ENCODE data around the gene FAM43A. TPM values are rescaled to one million over a fixed set of nuclear protein-coding genes. Genes with fewer than 3 reads are reported as not detected.
A peak's percentile ranks its signal among the peaks of the same experiment; 100 is the strongest.

The FAM43A gene
- total RNA-seq, 1 donor from 2014 or later: 7.6 TPM

DNA sequence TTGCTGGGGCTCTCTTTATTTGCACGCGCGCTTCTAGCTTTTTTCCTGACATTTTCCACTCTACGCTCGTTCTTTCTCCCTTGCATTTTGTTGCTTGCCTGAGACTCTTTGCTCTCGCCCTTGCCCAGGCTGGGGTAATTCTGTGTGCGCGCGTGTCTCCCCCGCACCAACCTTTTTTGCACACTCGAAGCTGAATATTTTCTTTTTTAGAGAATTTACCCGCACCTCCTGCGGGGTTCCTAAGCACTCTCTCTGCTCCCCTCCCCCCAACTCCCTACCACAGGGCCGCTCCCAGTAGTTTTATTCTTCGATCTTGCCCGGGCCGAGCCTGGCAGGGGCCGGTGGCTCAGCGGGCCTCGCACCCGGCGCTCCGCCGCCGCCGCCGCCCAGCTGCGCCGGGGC lies 732 bp downstream of the FAM43A start:
- Histone ChIP-seq H3K27ac (ENCODE audit: low read depth, low read length) (peak overlapping the region; percentile 24), H4K20me1 (ENCODE audit: insufficient read depth, low read length) (peaks cover 41% of the 10 kb centered on the region), H3K27me3 (ENCODE audit: insufficient read depth, low read length) (no peaks in the 10 kb centered on the region), H2AFZ (ENCODE audit: low read depth, low read length) (peak overlapping the region; percentile 70), H3K4me2 (ENCODE audit: low read length) (peak overlapping the region; percentile 97), H3K4me1 (ENCODE audit: insufficient read depth, low read length) (peaks cover 54% of the 10 kb centered on the region), H3K36me3 (ENCODE audit: insufficient read depth, low read length) (no peaks in the 10 kb centered on the region), H3K4me3 (ENCODE audit: insufficient read depth, low read depth, low read length) (peak overlapping the region; percentile 82), H3K9ac (ENCODE audit: low read length) (peak overlapping the region; percentile 83), H3K79me2 (ENCODE audit: insufficient read depth, low read length) (peaks cover 34% of the 10 kb centered on the region), H3K9me3 (ENCODE audit: insufficient read depth, low read depth, low read length) (no peaks in the 10 kb centered on the region)
- peaks cover 38% of the 10 kb centered on the region for H3K4me1 Mint-ChIP-seq (ENCODE audit: low read depth, unreplicated experiment)
- no peaks in the 10 kb centered on the region for H3K36me3 Mint-ChIP-seq (ENCODE audit: low read depth, unreplicated experiment)
- no peaks in the 10 kb centered on the region for H3K9me3 Mint-ChIP-seq (ENCODE audit: unreplicated experiment)
- peak overlapping the region; percentile 64 for H3K27ac Mint-ChIP-seq (ENCODE audit: unreplicated experiment)
- TF ChIP-seq, protein P1, sequence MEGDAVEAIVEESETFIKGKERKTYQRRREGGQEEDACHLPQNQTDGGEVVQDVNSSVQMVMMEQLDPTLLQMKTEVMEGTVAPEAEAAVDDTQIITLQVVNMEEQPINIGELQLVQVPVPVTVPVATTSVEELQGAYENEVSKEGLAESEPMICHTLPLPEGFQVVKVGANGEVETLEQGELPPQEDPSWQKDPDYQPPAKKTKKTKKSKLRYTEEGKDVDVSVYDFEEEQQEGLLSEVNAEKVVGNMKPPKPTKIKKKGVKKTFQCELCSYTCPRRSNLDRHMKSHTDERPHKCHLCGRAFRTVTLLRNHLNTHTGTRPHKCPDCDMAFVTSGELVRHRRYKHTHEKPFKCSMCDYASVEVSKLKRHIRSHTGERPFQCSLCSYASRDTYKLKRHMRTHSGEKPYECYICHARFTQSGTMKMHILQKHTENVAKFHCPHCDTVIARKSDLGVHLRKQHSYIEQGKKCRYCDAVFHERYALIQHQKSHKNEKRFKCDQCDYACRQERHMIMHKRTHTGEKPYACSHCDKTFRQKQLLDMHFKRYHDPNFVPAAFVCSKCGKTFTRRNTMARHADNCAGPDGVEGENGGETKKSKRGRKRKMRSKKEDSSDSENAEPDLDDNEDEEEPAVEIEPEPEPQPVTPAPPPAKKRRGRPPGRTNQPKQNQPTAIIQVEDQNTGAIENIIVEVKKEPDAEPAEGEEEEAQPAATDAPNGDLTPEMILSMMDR (IDR thresholded peaks at IDR 0.05; ENCODE audit: insufficient read depth, low read depth, low read length): no peak
- TF ChIP-seq EZH2 (IDR thresholded peaks at IDR 0.05; ENCODE audit: insufficient read depth, low read length): no peak
- no peak for DNase-seq (ENCODE audit: low read depth)
- peaks cover 8% of the 10 kb centered on the region for H3K27me3 Mint-ChIP-seq (ENCODE audit: low read depth, unreplicated experiment)
- peak overlapping the region; percentile 88 for H3K4me3 Mint-ChIP-seq (ENCODE audit: unreplicated experiment)
- FAIRE-seq: no peak

DNA sequence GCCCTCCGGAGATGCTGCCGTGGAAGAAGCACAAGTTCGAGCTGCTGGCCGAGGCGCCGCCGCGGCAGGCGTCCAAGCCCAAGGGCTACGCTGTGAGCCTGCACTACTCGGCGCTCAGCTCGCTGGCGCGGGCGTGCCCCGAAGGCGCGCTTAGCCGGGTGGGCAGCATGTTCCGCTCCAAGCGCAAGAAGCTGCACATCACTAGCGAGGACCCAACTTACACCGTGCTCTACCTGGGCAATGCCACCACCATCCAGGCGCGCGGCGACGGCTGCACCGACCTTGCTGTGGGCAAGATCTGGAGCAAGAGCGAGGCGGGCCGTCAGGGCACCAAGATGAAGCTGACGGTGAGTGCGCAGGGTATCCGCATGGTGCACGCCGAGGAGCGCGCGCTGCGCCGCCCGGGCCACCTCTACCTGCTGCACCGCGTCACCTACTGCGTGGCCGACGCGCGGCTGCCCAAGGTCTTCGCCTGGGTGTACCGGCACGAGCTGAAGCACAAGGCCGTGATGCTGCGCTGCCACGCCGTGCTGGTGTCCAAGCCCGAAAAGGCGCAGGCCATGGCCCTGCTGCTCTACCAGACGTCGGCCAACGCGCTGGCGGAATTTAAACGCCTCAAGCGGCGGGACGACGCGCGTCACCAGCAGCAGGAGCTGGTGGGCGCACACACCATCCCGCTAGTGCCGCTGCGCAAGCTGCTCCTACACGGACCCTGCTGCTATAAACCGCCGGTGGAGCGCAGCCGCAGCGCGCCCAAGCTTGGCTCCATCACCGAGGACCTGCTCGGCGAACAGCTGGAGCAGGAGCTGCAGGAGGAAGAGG lies 1.3 kb downstream of the FAM43A start:
- no peaks in the 10 kb centered on the region for H3K36me3 ChIP-seq (ENCODE audit: insufficient read depth, low read length)
- Mint-ChIP-seq H3K27me3 (ENCODE audit: low read depth, unreplicated experiment) (peaks cover 7% of the 10 kb centered on the region), H3K4me1 (ENCODE audit: low read depth, unreplicated experiment) (peaks cover 38% of the 10 kb centered on the region), H3K4me3 (ENCODE audit: unreplicated experiment) (peak overlapping the region; percentile 83), H3K27ac (ENCODE audit: unreplicated experiment) (no peak overlapping the region), H3K9me3 (ENCODE audit: unreplicated experiment) (no peaks in the 10 kb centered on the region), H3K36me3 (ENCODE audit: low read depth, unreplicated experiment) (no peaks in the 10 kb centered on the region)
- H3K27ac ChIP-seq (ENCODE audit: low read depth, low read length): no peak overlapping the region
- FAIRE-seq (no peak), DNase-seq (ENCODE audit: low read depth) (peak; percentile 57)
- TF ChIP-seq EZH2 (IDR thresholded peaks at IDR 0.05; ENCODE audit: insufficient read depth, low read length): peak; percentile 31
- TF ChIP-seq, protein P1 (IDR thresholded peaks at IDR 0.05; ENCODE audit: insufficient read depth, low read depth, low read length): no peak
- H2AFZ ChIP-seq (ENCODE audit: low read depth, low read length): peak overlapping the region; percentile 70
- H3K27me3 ChIP-seq (ENCODE audit: insufficient read depth, low read length): no peaks in the 10 kb centered on the region
- no peaks in the 10 kb centered on the region for H3K9me3 ChIP-seq (ENCODE audit: insufficient read depth, low read depth, low read length)
- H3K4me3 ChIP-seq (ENCODE audit: insufficient read depth, low read depth, low read length): peak overlapping the region; percentile 82
- peaks cover 41% of the 10 kb centered on the region for H4K20me1 ChIP-seq (ENCODE audit: insufficient read depth, low read length)
- H3K4me2 ChIP-seq (ENCODE audit: low read length): peak overlapping the region; percentile 97
- H3K4me1 ChIP-seq (ENCODE audit: insufficient read depth, low read length): peaks cover 54% of the 10 kb centered on the region
- peaks cover 34% of the 10 kb centered on the region for H3K79me2 ChIP-seq (ENCODE audit: insufficient read depth, low read length)
- H3K9ac ChIP-seq (ENCODE audit: low read length): peak overlapping the region; percentile 83

All from astrocyte (in vitro differentiated cells and primary cell).